Measurements from ENCODE around the gene GPR37.

- TF ChIP-seq CTCF (IDR thresholded peaks at IDR 0.05) (no peak), POLR2A (IDR thresholded peaks at IDR 0.05; ENCODE audit: low read depth) (no peak), POLR2AphosphoS5 (IDR thresholded peaks at IDR 0.05) (no peak), EP300 (IDR thresholded peaks at IDR 0.05) (no peak)
Measured at GRCh38 chr7:124737760-124738300, 27.8 kb downstream of the GPR37 start.

Data from esophagus muscularis mucosa (tissue), 4 donors.